ENCODE data around the gene FOXP1. TPM values are rescaled to one million over a fixed set of nuclear protein-coding genes. Genes with fewer than 3 reads are reported as not detected.

FOXP1 gene
- total and polyA plus RNA-seq, 7 experiments from 2014 or later = 104 to 537 (median 444) TPM

DNA sequence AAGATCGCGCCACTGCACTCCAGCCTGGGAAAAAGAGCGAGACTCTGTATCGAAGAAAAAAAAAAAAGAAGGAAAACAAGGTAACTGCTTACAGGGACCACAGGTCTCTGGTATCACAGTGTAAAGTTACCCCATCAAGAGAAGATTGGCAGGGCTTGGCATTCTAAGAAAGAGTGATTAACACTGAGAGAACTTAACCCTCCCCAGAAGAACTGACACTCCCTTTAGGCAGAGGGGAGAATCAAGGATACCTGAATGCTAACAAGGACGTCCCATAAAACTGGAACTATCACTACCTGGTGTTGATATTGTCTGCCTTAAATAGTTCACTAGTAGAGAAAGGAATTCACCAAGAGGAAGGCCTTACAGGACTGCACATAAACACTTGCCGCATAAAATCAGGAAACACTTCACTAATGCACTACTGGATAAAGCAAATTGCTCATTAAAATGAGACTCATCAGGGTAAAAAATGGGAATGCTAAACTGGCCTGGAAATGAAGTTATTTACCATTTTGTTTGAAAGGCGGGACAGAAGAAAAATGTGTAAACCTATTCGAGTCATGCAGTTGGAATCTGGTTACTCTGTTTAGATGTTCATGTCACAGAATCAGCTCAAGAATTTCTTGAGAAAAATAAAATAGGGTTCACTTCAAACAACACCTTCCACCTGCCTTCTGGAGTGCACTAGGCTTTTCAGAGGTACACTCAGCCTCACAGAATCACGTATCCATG is 121.6 kb downstream of the FOXP1 start:
- Histone ChIP-seq H3K4me1 (ENCODE audit: control insufficient read depth in 2 of 2, insufficient read depth in 2 of 2, low read length in 2 of 2) (peaks cover 19 to 54% of the 10 kb centered on the region in 2 donors), H3K36me3 (ENCODE audit: control insufficient read depth in 2 of 3, insufficient read depth in 3 of 3, low read length in 3 of 3) (peaks cover 0 to 14% (median 0%) of the 10 kb centered on the region in 3 experiments), H3K9me3 (ENCODE audit: control insufficient read depth in 2 of 3, low read length in 3 of 3) (no peaks in the 10 kb centered on the region), H3K27ac (ENCODE audit: low read depth, low read length) (peak overlapping the region; percentile 29), H3K27me3 (ENCODE audit: control insufficient read depth in 2 of 2, insufficient read depth in 2 of 2, low read length in 2 of 2) (no peaks in the 10 kb centered on the region), H3K4me3 (ENCODE audit: low read length) (no peak overlapping the region)
- ChIA-PET CTCF (interaction anchor here (0.6 to 1.8 kb wide), 4 partner anchors 11 to 172 kb away, joined by 3 to 6 read pairs (median 3); no protein-coding TSS in a partner anchor), POLR2A (interaction anchor here (1.0 to 1.9 kb wide), 3 partner anchors 9 to 49 kb away, joined by 4 to 9 read pairs (median 4); no protein-coding TSS in a partner anchor)
- H3K9me3 Mint-ChIP-seq = peaks cover 0 to 5% (median 0%) of the 10 kb centered on the region in 11 donors
- H3K27ac Mint-ChIP-seq = peak overlapping the region in 8 of 9 donors; percentile 78 to 99 (median 93)
- DNase-seq (no peak), ATAC-seq (no peak)
- peaks cover 24 to 98% (median 83%) of the 10 kb centered on the region in 7 donors for H3K4me1 Mint-ChIP-seq
- H3K36me3 Mint-ChIP-seq = peaks cover 16 to 66% (median 42%) of the 10 kb centered on the region in 5 donors
- intact Hi-C loops (cut with micrococcal nuclease) = no loop called here
- peaks cover 0 to 12% (median 0%) of the 10 kb centered on the region in 5 donors for H3K27me3 Mint-ChIP-seq
- H3K4me3 Mint-ChIP-seq = peak overlapping the region in 7 of 10 donors; percentile 17 to 61 (median 42)

DNA sequence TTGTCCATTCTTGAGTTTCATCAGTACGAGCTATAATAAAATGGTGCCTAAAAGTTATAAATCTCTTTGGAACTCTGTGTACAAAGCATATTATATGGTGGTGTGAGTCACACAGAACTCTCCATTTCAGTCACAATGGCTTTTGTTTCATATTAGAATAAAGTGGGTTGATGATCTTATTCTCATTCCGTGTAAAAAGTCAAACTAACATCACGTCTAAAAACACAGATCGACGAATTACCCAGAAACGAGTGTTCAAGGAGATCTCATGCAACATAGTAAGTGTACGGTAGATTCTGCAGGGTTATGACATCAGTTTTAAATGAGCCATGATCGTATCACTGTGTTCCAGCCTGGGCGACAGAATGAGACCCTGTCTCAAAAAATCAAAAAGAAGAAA is 122.4 kb downstream of the FOXP1 start:
- peaks cover 0 to 10% (median 0%) of the 10 kb centered on the region in 3 experiments for H3K36me3 ChIP-seq (ENCODE audit: control insufficient read depth in 2 of 3, insufficient read depth in 3 of 3, low read length in 3 of 3)
- H3K4me1 ChIP-seq (ENCODE audit: control insufficient read depth in 2 of 2, insufficient read depth in 2 of 2, low read length in 2 of 2) = peaks cover 24 to 59% of the 10 kb centered on the region in 2 donors
- intact Hi-C loops (cut with micrococcal nuclease) = no loop called here
- H3K4me3 ChIP-seq (ENCODE audit: low read length) = no peak overlapping the region
- Mint-ChIP-seq H3K4me1 (peaks cover 32 to 98% (median 83%) of the 10 kb centered on the region in 7 donors), H3K36me3 (peaks cover 12 to 58% (median 34%) of the 10 kb centered on the region in 5 donors), H3K27me3 (peaks cover 0 to 13% (median 0%) of the 10 kb centered on the region in 5 donors), H3K27ac (peak overlapping the region; percentile 25 to 99 (median 92)), H3K4me3 (peak overlapping the region in 9 of 10 donors; percentile 4 to 62 (median 48)), H3K9me3 (peaks cover 0 to 5% (median 0%) of the 10 kb centered on the region in 11 donors)
- peak overlapping the region; percentile 90 for H3K27ac ChIP-seq (ENCODE audit: low read depth, low read length)
- CTCF ChIA-PET = interaction anchor here (0.6 to 1.8 kb wide), 5 partner anchors 10 to 52 kb away, joined by 3 to 6 read pairs (median 4); no protein-coding TSS in a partner anchor
- no peaks in the 10 kb centered on the region for H3K9me3 ChIP-seq (ENCODE audit: control insufficient read depth in 2 of 3, low read length in 3 of 3)
- ATAC-seq (no peak), DNase-seq (no peak)
- no peaks in the 10 kb centered on the region for H3K27me3 ChIP-seq (ENCODE audit: control insufficient read depth in 2 of 2, insufficient read depth in 2 of 2, low read length in 2 of 2)
- POLR2A ChIA-PET = interaction anchor here (0.7 to 2.9 kb wide), 6 partner anchors 9 to 33 kb away, joined by 3 to 12 read pairs (median 4); no protein-coding TSS in a partner anchor

DNA sequence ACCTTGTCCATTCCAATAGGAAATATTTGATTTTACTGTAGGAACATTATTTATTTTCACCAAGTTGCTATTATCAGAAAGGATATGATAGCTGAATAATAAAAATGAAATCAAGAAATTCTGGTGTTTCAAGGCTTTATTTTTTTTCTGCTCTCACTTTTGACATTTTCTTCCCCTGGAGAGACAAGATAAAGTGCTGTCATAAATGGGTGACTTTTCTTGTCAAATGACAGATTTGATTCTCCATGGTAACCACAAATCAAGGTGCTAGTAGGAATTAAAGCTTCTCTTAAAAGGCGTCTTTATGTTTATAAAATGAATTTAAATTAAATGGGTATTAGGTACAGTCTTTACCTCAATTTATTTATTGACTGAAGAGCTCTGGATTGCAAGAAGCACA is 124.6 kb downstream of the FOXP1 start:
- Histone ChIP-seq H3K9me3 (ENCODE audit: control insufficient read depth in 2 of 3, low read length in 3 of 3) (no peaks in the 10 kb centered on the region), H3K4me1 (ENCODE audit: control insufficient read depth in 2 of 2, insufficient read depth in 2 of 2, low read length in 2 of 2) (peaks cover 45 to 70% of the 10 kb centered on the region in 2 donors), H3K36me3 (ENCODE audit: control insufficient read depth in 2 of 3, insufficient read depth in 3 of 3, low read length in 3 of 3) (peaks cover 0 to 5% (median 0%) of the 10 kb centered on the region in 3 experiments), H3K27me3 (ENCODE audit: control insufficient read depth in 2 of 2, insufficient read depth in 2 of 2, low read length in 2 of 2) (no peaks in the 10 kb centered on the region), H3K4me3 (ENCODE audit: low read length) (no peak overlapping the region), H3K27ac (ENCODE audit: low read depth, low read length) (peak overlapping the region; percentile 90)
- H3K27ac Mint-ChIP-seq = peak overlapping the region in 8 of 9 donors; percentile 89 to 99 (median 96)
- H3K27me3 Mint-ChIP-seq = peaks cover 0 to 13% (median 0%) of the 10 kb centered on the region in 5 donors
- ATAC-seq (no peak), DNase-seq (no peak)
- CTCF ChIA-PET = interaction anchor here (1.0 to 1.7 kb wide), 4 partner anchors 11 to 33 kb away, joined by 3 to 5 read pairs (median 4); no protein-coding TSS in a partner anchor
- POLR2A ChIA-PET = interaction anchor here (0.7 to 2.9 kb wide), 16 partner anchors 8 to 53 kb away, joined by 3 to 18 read pairs (median 5); no protein-coding TSS in a partner anchor
- H3K4me3 Mint-ChIP-seq = peak overlapping the region in 7 of 10 donors; percentile 2 to 85 (median 76)
- H3K36me3 Mint-ChIP-seq = peaks cover 12 to 43% (median 30%) of the 10 kb centered on the region in 5 donors
- intact Hi-C loops (cut with micrococcal nuclease) = loop anchor here in 1 of 2 donors (1.0 kb wide), 2 partner anchors 7 to 9 kb away; no protein-coding TSS in a partner anchor
- H3K9me3 Mint-ChIP-seq = peaks cover 0 to 5% (median 0%) of the 10 kb centered on the region in 11 donors
- peaks cover 53 to 98% (median 90%) of the 10 kb centered on the region in 7 donors for H3K4me1 Mint-ChIP-seq

DNA sequence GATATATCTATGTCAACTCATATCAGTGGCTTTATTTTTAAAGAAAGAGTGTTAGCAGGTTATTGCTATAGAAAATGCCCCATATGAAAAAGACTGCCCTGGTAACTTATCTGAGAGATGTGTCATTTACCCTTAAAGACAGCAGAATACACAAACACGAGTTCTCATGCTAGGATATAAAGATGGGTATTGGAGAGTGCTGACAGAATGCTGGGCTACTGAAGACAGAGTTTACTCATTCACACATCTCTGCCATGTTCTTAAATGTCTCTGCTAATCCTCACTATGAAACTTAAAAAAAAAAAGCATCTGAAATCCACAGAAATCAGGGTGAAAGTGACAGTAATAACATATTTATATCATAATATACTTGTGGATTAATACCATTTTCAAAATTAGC is 126.7 kb downstream of the FOXP1 start:
- no peaks in the 10 kb centered on the region for H3K9me3 ChIP-seq (ENCODE audit: control insufficient read depth in 2 of 3, low read length in 3 of 3)
- peak overlapping the region; percentile 64 to 90 (median 78) for H3K4me3 Mint-ChIP-seq
- no peaks in the 10 kb centered on the region for H3K27me3 ChIP-seq (ENCODE audit: control insufficient read depth in 2 of 2, insufficient read depth in 2 of 2, low read length in 2 of 2)
- peaks cover 0 to 3% (median 0%) of the 10 kb centered on the region in 11 donors for H3K9me3 Mint-ChIP-seq
- ATAC-seq (no peak), DNase-seq (no peak)
- H3K27me3 Mint-ChIP-seq = peaks cover 0 to 13% (median 0%) of the 10 kb centered on the region in 5 donors
- no peaks in the 10 kb centered on the region for H3K36me3 ChIP-seq (ENCODE audit: control insufficient read depth in 2 of 3, insufficient read depth in 3 of 3, low read length in 3 of 3)
- intact Hi-C loops (cut with micrococcal nuclease) = loop anchor here in 1 of 2 donors (1.0 to 2.0 kb wide), 5 partner anchors 25 to 66 kb away; no protein-coding TSS in a partner anchor
- peaks cover 6 to 25% (median 18%) of the 10 kb centered on the region in 5 donors for H3K36me3 Mint-ChIP-seq
- H3K4me1 ChIP-seq (ENCODE audit: control insufficient read depth in 2 of 2, insufficient read depth in 2 of 2, low read length in 2 of 2) = peaks cover 66 to 80% of the 10 kb centered on the region in 2 donors
- POLR2A ChIA-PET = interaction anchor here (0.7 to 20.4 kb wide), 10 partner anchors 12 to 97 kb away, joined by 3 to 356 read pairs (median 40); no protein-coding TSS in a partner anchor
- H3K4me1 Mint-ChIP-seq = peaks cover 56 to 100% (median 92%) of the 10 kb centered on the region in 7 donors
- peak overlapping the region; percentile 65 to 99 (median 97) for H3K27ac Mint-ChIP-seq
- peak overlapping the region; percentile 90 for H3K27ac ChIP-seq (ENCODE audit: low read depth, low read length)
- CTCF ChIA-PET = interaction anchor here (0.5 to 4.0 kb wide), 11 partner anchors 9 to 74 kb away, joined by 3 to 18 read pairs (median 4); no protein-coding TSS in a partner anchor
- H3K4me3 ChIP-seq (ENCODE audit: low read length) = peak overlapping the region; percentile 23

DNA sequence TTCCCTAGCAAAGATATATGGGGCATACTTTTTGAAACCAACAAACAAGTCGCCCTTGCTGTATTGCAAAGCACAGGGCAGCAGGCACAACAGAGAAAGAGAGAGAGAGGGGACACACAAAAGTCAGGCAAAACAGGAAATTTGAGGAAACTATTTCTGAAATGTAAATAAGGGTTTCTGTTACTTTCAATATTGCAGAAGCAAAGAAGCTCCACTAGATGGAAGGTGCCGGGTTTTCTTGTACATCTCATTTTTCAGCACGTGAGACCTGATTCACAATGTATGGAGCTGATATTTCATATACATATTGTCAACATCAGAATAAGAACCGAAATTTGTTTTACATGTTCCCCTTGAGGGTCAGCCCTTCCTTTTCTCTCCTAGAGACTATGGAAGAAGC is 127.4 kb downstream of the FOXP1 start:
- no peaks in the 10 kb centered on the region for H3K36me3 ChIP-seq (ENCODE audit: control insufficient read depth in 2 of 3, insufficient read depth in 3 of 3, low read length in 3 of 3)
- H3K9me3 ChIP-seq (ENCODE audit: control insufficient read depth in 2 of 3, low read length in 3 of 3) = no peaks in the 10 kb centered on the region
- H3K27me3 Mint-ChIP-seq = peaks cover 0 to 13% (median 0%) of the 10 kb centered on the region in 5 donors
- peaks cover 0 to 2% (median 0%) of the 10 kb centered on the region in 11 donors for H3K9me3 Mint-ChIP-seq
- H3K4me1 Mint-ChIP-seq = peaks cover 56 to 100% (median 92%) of the 10 kb centered on the region in 7 donors
- intact Hi-C loops (cut with micrococcal nuclease) = loop anchor here in 1 of 2 donors (1.0 to 2.0 kb wide), 5 partner anchors 24 to 65 kb away; no protein-coding TSS in a partner anchor
- ChIA-PET POLR2A (interaction anchor here (0.7 to 20.4 kb wide), 11 partner anchors 12 to 969 kb away, joined by 3 to 356 read pairs (median 23); no protein-coding TSS in a partner anchor), CTCF (interaction anchor here (0.5 to 4.0 kb wide), 15 partner anchors 9 to 128 kb away, joined by 3 to 18 read pairs (median 4); no protein-coding TSS in a partner anchor)
- peak; percentile 59 for ATAC-seq
- H3K36me3 Mint-ChIP-seq = peaks cover 4 to 18% (median 15%) of the 10 kb centered on the region in 5 donors
- H3K4me3 Mint-ChIP-seq = peak overlapping the region; percentile 75 to 90 (median 78)
- H3K27me3 ChIP-seq (ENCODE audit: control insufficient read depth in 2 of 2, insufficient read depth in 2 of 2, low read length in 2 of 2) = no peaks in the 10 kb centered on the region
- peak in 5 of 9 donors; percentile 41 to 65 (median 57) for DNase-seq
- peak overlapping the region; percentile 90 to 99 (median 97) for H3K27ac Mint-ChIP-seq
- peak overlapping the region; percentile 23 for H3K4me3 ChIP-seq (ENCODE audit: low read length)
- H3K4me1 ChIP-seq (ENCODE audit: control insufficient read depth in 2 of 2, insufficient read depth in 2 of 2, low read length in 2 of 2) = peaks cover 72 to 84% of the 10 kb centered on the region in 2 donors
- H3K27ac ChIP-seq (ENCODE audit: low read depth, low read length) = peak overlapping the region; percentile 90

Measured in naive thymus-derived CD4-positive, alpha-beta T cell (primary cell).